Esophagus muscularis mucosa (tissue), 4 donors: Measurements from ENCODE around the gene PRR4. TPM values are rescaled to one million over a fixed set of nuclear protein-coding genes. Genes with fewer than 3 reads are reported as not detected.

ENCODE experiments used
- DNase-seq: peaks from one replicate; pipeline ENCODE4 v3.0.0-alpha.2; 2017; ENCODE audit errors: extremely low spot score
- H3K27ac ChIP-seq, 4 donors: fragments of 200-600 bp; sonication (generic); replicated peaks in 1 of 4; 1 replicate in 3 of 4; 2 replicates in 1 of 4; pipeline ENCODE4 v1.5.1; 2016 to 2019; ENCODE audit warnings: mild to moderate bottlenecking in 1 of 4
- H3K27me3 ChIP-seq, 4 donors: fragments of 200-600 bp; sonication (generic); one replicate each; pipeline versions ENCODE4 v1.5.1 to v1.6.0; 2016 to 2019
- H3K36me3 ChIP-seq, 4 donors: fragments of 200-600 bp; sonication (generic); one replicate each; pipeline ENCODE4 v1.5.1; 2016 to 2019
- H3K4me1 ChIP-seq, 4 donors: fragments of 200-600 bp; sonication (generic); one replicate each; pipeline ENCODE4 v1.5.1; 2016 to 2019
- H3K4me3 ChIP-seq, 4 donors: fragments of 200-600 bp; sonication (generic); 1 replicate in 2 of 4; 2 replicates in 2 of 4; pipeline ENCODE4 v1.5.1; 2016 to 2019; ENCODE audit warnings: mild to moderate bottlenecking in 4 of 4, moderate library complexity in 1 of 4
- H3K9me3 ChIP-seq, 4 donors: fragments of 200-600 bp; sonication (generic); 1 replicate in 3 of 4; 2 replicates in 1 of 4; pipeline ENCODE4 v1.5.1; 2016 to 2019
- CTCF ChIP-seq, 3 experiments: fragments of 200-600 bp in 2 of 3; fragments of 450-650 bp in 1 of 3; sonication (generic) in 2 of 3; IDR thresholded peaks; one replicate each; pipeline ENCODE4 v1.5.1; 2017 to 2019; ENCODE audit warnings: antibody characterized with exemption in 3 of 3, mild to moderate bottlenecking in 2 of 3, moderate library complexity in 1 of 3
- EP300 ChIP-seq: sonication (generic); formaldehyde crosslinking; IDR thresholded peaks from one replicate; pipeline ENCODE4 v1.6.1; 2017; ENCODE audit warnings: antibody characterized with exemption
- POLR2A ChIP-seq: fragments of 450-650 bp; IDR thresholded peaks from one replicate; pipeline ENCODE4 v1.6.1; 2017; ENCODE audit warnings: antibody characterized with exemption, moderate library complexity, mild to moderate bottlenecking, low read depth
- POLR2AphosphoS5 ChIP-seq, 2 donors: sonication (generic); formaldehyde crosslinking; IDR thresholded peaks; one replicate each; pipeline ENCODE4 v1.6.1; 2017; ENCODE audit warnings: antibody characterized with exemption in 2 of 2
- WGBS: methylation state at CpG from one replicate; pipeline ENCODE4 v1.1.5; 2018; 5-methylcytosine and 5-hydroxymethylcytosine counted together
- intact Hi-C: fragments of 100-400 bp; cut with DNase I; formaldehyde crosslinking; loops from one replicate; pipeline ENCODE4 v1.15.1; 2023
- total RNA-seq, 4 donors: library from RNA; depleted of rRNA; stranded (reverse); fragments of >200 nt; gene quantifications; one replicate each; pipeline versions ENCODE4 v1.1.0 to v1.2.1, GENCODE V29; 2016

Gene PRR4
- total RNA-seq, 4 donors from 2014 or later: 1.0 to 2.1 (median 1.6) TPM; not detected in 1

GRCh38 chr12:10853776-10854175 lies 4.5 kb upstream of the PRR4 start:
- H3K27ac ChIP-seq: no peak overlapping the region
- H3K36me3 ChIP-seq: peaks cover 0 to 23% (median 12%) of the 10 kb centered on the region in 4 donors
- WGBS: 83% methylated on average over 2 of the region's 2 CpGs
- intact Hi-C loops: no loop called here
- TF ChIP-seq POLR2AphosphoS5 (IDR thresholded peaks at IDR 0.05): no peak
- DNase-seq: no peak
- no peak overlapping the region for H3K4me3 ChIP-seq
- no peaks in the 10 kb centered on the region for H3K4me1 ChIP-seq
- peaks cover 0 to 4% (median 1%) of the 10 kb centered on the region in 4 donors for H3K9me3 ChIP-seq
- no peaks in the 10 kb centered on the region for H3K27me3 ChIP-seq

GRCh38 chr12:10851243-10851858 lies 2.1 kb upstream of the PRR4 start:
- H3K9me3 ChIP-seq: peaks cover 0 to 4% (median 1%) of the 10 kb centered on the region in 4 donors
- H3K27me3 ChIP-seq: no peaks in the 10 kb centered on the region
- no peak overlapping the region for H3K27ac ChIP-seq
- no peak overlapping the region for H3K4me3 ChIP-seq
- no peak for DNase-seq
- intact Hi-C loops: no loop called here
- H3K4me1 ChIP-seq: no peaks in the 10 kb centered on the region
- peaks cover 0 to 29% (median 14%) of the 10 kb centered on the region in 4 donors for H3K36me3 ChIP-seq
- no peak for TF ChIP-seq CTCF (IDR thresholded peaks at IDR 0.05)
- TF ChIP-seq POLR2AphosphoS5 (IDR thresholded peaks at IDR 0.05): no peak
- TF ChIP-seq POLR2A: no peak
- TF ChIP-seq EP300: no peak
- WGBS: 77% methylated on average over 4 of the region's 4 CpGs

- Histone ChIP-seq H3K4me1 (no peaks in the 10 kb centered on the region), H3K36me3 (peaks cover 0 to 33% (median 11%) of the 10 kb centered on the region in 4 donors), H3K27ac (no peak overlapping the region), H3K9me3 (no peaks in the 10 kb centered on the region), H3K4me3 (no peak overlapping the region), H3K27me3 (no peaks in the 10 kb centered on the region)
- no peak for DNase-seq
- intact Hi-C loops: no loop called here
- TF ChIP-seq EP300: no peak
- no peak for TF ChIP-seq POLR2A
- no peak for TF ChIP-seq POLR2AphosphoS5 (IDR thresholded peaks at IDR 0.05)
- no peak for TF ChIP-seq CTCF (IDR thresholded peaks at IDR 0.05)
- WGBS: 24% methylated on average over 2 of the region's 2 CpGs
Observed at GRCh38 chr12:10847744-10848143, 1.5 kb downstream of the PRR4 start.

GRCh38 chr12:10842862-10843261 lies 6.4 kb downstream of the PRR4 start:
- Histone ChIP-seq H3K4me3 (no peak overlapping the region), H3K36me3 (peaks cover 0 to 26% (median 7%) of the 10 kb centered on the region in 4 donors), H3K27ac (no peak overlapping the region), H3K4me1 (no peaks in the 10 kb centered on the region), H3K27me3 (no peaks in the 10 kb centered on the region), H3K9me3 (no peaks in the 10 kb centered on the region)
- WGBS: 83% methylated on average over 2 of the region's 2 CpGs
- intact Hi-C loops: no loop called here
- TF ChIP-seq EP300 (no peak), POLR2AphosphoS5 (IDR thresholded peaks at IDR 0.05) (no peak), CTCF (IDR thresholded peaks at IDR 0.05) (no peak), POLR2A (no peak)
- DNase-seq: no peak

GRCh38 chr12:10838461-10838860 lies 10.8 kb downstream of the PRR4 start:
- Histone ChIP-seq H3K36me3 (peaks cover 0 to 9% (median 0%) of the 10 kb centered on the region in 4 donors), H3K9me3 (peaks cover 0 to 8% (median 0%) of the 10 kb centered on the region in 4 donors), H3K4me1 (no peaks in the 10 kb centered on the region), H3K27ac (no peak overlapping the region), H3K4me3 (no peak overlapping the region), H3K27me3 (no peaks in the 10 kb centered on the region)
- no peak for TF ChIP-seq CTCF (IDR thresholded peaks at IDR 0.05)
- TF ChIP-seq EP300: no peak
- no peak for TF ChIP-seq POLR2A
- TF ChIP-seq POLR2AphosphoS5 (IDR thresholded peaks at IDR 0.05): no peak
- 83% methylated on average over 3 of the region's 3 CpGs for WGBS
- intact Hi-C loops: no loop called here
- DNase-seq: no peak
